ENCODE measurements around the gene TBC1D13.
"Not testable (repeated sequence)": the region's sequence is repeated elsewhere in the genome, so short reads cannot be mapped to it uniquely, and the experiment has no call there.

The TBC1D13 gene

GRCh38 chr9:128841694-128842492 is 54.8 kb downstream of the TBC1D13 start:
- in situ Hi-C loops (cut with MboI; ENCODE audit: low sequenced_read_pairs) = loop anchor here (25.0 kb wide), 1 partner anchor 770 kb away; the partner anchor contains the start of gene C9orf50

GRCh38 chr9:128843171-128843570 is 56.1 kb downstream of the TBC1D13 start:
- in situ Hi-C loops (cut with MboI; ENCODE audit: low sequenced_read_pairs) = loop anchor here (25.0 kb wide), 1 partner anchor 769 kb away; the partner anchor contains the start of gene C9orf50

GRCh38 chr9:128845186-128845931 is 58.3 kb downstream of the TBC1D13 start:
- in situ Hi-C loops (cut with MboI; ENCODE audit: low sequenced_read_pairs) = loop anchor here (25.0 kb wide), 1 partner anchor 767 kb away; the partner anchor contains the start of gene C9orf50

- in situ Hi-C loops (cut with MboI; ENCODE audit: low sequenced_read_pairs) = loop anchor here (25.0 kb wide), 1 partner anchor 766 kb away; the partner anchor contains the start of gene C9orf50
Measured at GRCh38 chr9:128846680-128847030, 59.6 kb downstream of the TBC1D13 start.

- in situ Hi-C loops (cut with MboI; ENCODE audit: low sequenced_read_pairs) = loop anchor here (25.0 kb wide), 1 partner anchor 764 kb away; the partner anchor contains the start of gene C9orf50
Measured at GRCh38 chr9:128847803-128848202, 60.8 kb downstream of the TBC1D13 start.

GRCh38 chr9:128851024-128851423 is 64.0 kb downstream of the TBC1D13 start:
- in situ Hi-C loops (cut with MboI; ENCODE audit: low sequenced_read_pairs) = not testable (repeated sequence)

GRCh38 chr9:128851779-128852600 is 64.9 kb downstream of the TBC1D13 start:
- in situ Hi-C loops (cut with MboI; ENCODE audit: low sequenced_read_pairs) = not testable (repeated sequence)

GRCh38 chr9:128852646-128853045 is 65.6 kb downstream of the TBC1D13 start:
- in situ Hi-C loops (cut with MboI; ENCODE audit: low sequenced_read_pairs) = not testable (repeated sequence)

- in situ Hi-C loops (cut with MboI; ENCODE audit: low sequenced_read_pairs) = not testable (repeated sequence)
Measured at GRCh38 chr9:128854454-128854853, 67.4 kb downstream of the TBC1D13 start.

GRCh38 chr9:128858476-128858875 is 71.4 kb downstream of the TBC1D13 start:
- in situ Hi-C loops (cut with MboI; ENCODE audit: low sequenced_read_pairs) = not testable (repeated sequence)

All from HL-60/S4 treated with retinoic acid at 250 ng/mL for 4 days and 3 days (cell line).